A673 (cell line): Measurements from ENCODE around the gene UBE2K.

Experiments used
- EZH2 ChIP-seq: fragments of 200-600 bp; sonication (generic); IDR thresholded peaks from 2 replicates; pipeline ENCODE4 v1.6.1; 2017; ENCODE audit warnings: borderline replicate concordance, low read depth, mild to moderate bottlenecking, mixed read lengths, antibody characterized with exemption, low read length; ENCODE audit not compliant: poor library complexity, severe bottlenecking
- TF ChIP-seq, protein P1 (sequence below): fragments of 300-800, 200-600 bp; sonication (generic); conservative IDR thresholded peaks from 2 replicates; pipeline ENCODE4 v1.5.1; 2017; ENCODE audit warnings: low read depth, mild to moderate bottlenecking, antibody characterized with exemption, low read length, moderate library complexity, mixed read lengths

DNA sequence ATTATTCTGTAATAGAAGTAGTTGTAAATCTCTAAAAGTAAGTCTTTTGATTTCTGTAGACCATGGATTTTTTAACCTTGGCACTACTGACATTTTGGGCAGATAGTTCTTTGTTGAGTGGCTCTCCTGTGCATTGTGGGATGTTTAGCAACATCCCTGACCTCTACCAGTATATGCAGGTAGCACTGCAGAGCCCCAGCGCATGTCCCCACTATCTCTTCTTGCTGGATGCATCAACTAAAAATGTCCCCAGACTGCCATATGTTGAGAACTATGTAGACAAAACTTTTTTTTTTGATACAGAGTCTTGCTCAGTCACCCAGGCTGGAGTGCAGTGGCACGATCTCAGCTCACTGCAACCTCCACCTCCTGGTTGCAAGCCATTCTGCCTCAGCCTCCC lies 4.8 kb downstream of the UBE2K start:
- TF ChIP-seq EZH2, result no peak
- TF ChIP-seq, protein P1, sequence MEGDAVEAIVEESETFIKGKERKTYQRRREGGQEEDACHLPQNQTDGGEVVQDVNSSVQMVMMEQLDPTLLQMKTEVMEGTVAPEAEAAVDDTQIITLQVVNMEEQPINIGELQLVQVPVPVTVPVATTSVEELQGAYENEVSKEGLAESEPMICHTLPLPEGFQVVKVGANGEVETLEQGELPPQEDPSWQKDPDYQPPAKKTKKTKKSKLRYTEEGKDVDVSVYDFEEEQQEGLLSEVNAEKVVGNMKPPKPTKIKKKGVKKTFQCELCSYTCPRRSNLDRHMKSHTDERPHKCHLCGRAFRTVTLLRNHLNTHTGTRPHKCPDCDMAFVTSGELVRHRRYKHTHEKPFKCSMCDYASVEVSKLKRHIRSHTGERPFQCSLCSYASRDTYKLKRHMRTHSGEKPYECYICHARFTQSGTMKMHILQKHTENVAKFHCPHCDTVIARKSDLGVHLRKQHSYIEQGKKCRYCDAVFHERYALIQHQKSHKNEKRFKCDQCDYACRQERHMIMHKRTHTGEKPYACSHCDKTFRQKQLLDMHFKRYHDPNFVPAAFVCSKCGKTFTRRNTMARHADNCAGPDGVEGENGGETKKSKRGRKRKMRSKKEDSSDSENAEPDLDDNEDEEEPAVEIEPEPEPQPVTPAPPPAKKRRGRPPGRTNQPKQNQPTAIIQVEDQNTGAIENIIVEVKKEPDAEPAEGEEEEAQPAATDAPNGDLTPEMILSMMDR, result no peak
